COLO668 (cell line): ENCODE data around the gene TTLL6.
A peak's percentile ranks its signal among the peaks of the same experiment; 100 is the strongest.
"Not testable (repeated sequence)": the region's sequence is repeated elsewhere in the genome, so short reads cannot be mapped to it uniquely, and the experiment has no call there.

Experiments
- DNase-seq: peaks from one replicate; lab custom pipeline; 2025; ENCODE audit not compliant: unreplicated experiment; lab: John Stamatoyannopoulos, UW

Gene TTLL6

DNA sequence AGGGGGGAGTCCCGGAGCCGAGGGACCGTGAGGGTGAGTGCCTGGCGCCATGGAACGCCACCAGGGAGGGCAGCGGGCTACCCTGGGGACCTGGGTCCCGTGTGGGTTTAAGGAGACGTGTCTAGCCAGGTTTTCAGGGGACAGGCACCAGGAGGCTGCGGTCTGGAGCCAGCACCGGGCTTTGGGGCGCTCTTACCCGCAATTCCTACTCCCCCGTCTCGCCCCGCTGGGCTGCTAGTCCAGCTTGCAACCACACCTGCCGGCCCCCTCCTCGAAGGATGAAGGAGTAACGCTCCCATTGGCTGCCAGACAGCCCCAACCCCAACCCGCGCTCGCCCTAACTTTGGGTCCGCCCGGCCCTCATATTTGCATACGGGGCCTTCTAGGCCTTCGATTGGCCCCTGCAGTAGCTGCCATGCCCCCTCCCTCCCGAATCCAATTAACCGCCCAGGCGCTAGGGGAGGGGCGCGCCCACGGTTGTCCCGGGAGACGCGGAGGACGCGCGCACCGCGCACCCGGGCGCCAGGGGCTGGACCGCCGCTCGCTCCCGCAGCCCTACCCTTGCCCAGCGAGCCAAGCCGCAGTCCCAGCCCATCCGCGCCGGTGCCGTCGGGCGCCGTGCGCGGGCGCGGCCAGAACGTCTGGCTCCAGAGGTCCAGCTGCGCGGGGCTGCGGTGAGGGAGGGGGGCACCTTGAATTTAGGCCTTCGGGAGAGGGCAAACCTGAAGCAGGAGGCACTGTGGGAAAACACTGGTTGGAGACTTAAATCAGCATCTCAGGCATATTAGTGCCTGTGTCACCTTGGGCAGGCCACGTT lies at the start of gene TTLL6:
TTLL6 (minus strand) TSS at position 456 of the 817 bp plus-strand sequence; CDS start at position 299, 157 bp downstream.
- DNase-seq: peak; percentile 74

DNA sequence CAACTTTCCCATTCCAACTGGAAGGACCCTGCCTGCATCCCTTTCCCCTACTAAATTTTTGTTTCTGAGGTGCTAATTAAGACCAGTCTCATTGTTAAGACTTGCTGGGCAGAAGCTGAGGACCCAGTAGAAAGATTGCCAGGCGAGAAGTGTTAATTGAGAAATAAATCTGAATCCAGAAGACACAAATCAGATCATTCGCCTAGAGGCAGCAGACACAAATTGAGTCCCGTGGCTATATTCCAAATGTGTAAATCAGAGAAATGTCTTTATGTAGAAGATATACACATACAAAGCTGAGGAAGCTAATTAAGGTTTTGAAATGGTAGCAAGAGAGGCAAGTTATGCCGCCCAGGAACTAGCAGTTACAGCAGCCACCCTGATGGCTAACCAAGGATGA lies 43.4 kb upstream of the TTLL6 start:
- no peak for DNase-seq

DNA sequence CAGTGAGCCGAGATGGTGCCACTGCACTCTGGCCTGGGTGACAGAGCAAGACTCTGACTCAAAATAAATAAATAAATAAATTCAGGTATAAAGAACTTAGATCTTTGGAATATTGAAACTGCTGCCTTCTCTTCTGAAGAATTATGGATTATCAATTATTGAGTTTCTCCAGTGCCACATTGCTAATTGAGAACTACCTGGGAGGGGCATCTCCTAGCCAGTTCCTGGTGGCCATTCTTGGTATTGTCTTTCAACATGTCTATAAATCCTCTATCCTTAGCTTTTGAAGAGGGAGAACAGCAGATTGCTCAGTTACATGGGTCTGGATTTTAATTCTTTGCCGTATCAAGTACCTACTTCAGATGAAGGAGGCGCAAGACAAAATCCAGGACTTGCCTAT lies 43.0 kb upstream of the TTLL6 start:
- no peak for DNase-seq

DNA sequence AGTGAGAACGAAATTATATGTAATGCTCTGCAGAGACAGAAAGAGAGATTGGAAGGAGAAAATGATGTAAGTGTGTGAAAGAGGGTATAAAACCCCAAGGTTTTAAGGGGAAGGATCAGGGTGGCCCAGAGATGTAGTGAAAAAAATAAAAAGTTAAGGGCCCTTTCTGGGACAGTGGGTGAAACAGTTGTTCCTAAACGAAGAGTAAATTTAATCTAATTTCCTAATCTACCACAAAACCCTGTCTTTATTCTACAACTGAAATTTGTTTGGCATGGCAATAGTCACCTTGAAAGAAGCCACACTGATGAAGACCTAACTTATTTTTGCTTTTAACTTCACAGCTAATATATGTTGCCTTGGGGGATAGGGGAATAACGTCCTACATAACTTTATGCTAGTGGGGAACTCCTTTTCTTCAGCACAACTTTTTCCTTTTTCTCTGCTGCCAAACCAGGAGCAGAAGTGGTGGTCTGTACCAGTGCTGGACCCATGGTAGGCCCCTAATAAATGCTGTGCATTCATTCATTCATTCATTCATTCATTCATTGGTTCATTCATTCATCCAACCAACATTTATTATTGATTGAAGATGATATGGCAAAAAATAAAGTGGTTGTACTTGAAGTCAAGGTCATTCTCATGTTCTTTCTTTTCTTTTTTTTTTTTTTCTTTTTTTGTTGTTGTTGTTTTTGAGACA lies 39.2 kb upstream of the TTLL6 start:
- DNase-seq: no peak

DNA sequence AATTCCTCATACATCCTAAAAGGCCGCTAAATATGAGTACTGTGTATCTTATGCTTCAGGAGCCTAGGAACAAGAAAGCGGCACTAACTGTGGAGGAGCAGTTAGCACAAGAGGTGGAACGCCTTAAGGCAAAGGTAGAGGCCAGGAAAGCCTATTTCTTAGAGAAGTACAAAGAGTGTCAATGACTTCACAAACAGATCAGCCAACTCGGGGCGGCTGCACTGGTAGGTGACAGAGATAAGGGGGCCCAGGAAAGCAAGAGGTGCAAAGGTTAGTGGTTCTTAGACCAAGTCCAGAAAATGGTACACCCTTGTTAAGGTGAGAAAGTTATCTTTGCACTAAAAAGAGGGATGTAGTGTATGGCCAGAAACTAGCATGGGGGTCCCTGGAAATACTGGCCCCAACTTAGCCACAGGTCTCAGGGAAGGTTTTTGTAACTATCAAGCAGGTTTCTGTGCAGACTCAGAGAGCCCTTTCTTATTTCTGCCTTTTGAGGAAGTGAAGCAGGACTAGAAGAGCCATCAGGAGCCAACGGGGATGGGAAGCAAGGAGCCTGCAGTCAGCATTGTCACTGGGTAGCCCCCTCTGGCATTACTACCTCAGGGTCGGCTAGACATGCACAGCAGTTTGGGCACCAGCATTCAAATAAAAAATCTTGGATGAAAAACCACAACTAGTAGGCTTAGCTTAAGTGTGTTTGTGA lies 37.9 kb upstream of the TTLL6 start:
- DNase-seq: no peak

DNA sequence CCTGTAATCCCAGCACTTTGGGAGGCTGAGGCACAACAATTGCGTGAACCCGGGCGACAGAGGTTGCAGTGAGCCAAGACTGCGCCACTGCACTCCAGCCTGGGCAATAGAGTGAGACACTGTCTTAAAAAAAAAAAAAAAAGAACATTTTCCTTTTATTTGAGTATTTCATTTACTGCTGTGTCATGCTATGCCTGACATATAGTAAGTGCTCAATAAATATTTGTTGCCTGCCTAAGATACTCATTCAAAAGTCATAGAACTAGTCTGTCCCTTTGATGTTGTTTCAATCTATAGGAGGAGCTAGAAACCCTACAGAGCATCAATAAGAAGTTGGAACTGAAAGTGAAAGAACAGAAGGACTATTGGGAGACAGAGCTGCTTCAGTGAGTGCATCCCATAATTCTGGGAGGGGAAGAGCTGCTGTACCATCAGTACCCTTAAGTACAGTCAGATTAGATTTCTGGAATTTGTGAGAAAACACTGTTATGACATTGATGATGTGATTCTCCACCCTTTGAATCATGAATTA lies 33.8 kb upstream of the TTLL6 start:
- no peak for DNase-seq

DNA sequence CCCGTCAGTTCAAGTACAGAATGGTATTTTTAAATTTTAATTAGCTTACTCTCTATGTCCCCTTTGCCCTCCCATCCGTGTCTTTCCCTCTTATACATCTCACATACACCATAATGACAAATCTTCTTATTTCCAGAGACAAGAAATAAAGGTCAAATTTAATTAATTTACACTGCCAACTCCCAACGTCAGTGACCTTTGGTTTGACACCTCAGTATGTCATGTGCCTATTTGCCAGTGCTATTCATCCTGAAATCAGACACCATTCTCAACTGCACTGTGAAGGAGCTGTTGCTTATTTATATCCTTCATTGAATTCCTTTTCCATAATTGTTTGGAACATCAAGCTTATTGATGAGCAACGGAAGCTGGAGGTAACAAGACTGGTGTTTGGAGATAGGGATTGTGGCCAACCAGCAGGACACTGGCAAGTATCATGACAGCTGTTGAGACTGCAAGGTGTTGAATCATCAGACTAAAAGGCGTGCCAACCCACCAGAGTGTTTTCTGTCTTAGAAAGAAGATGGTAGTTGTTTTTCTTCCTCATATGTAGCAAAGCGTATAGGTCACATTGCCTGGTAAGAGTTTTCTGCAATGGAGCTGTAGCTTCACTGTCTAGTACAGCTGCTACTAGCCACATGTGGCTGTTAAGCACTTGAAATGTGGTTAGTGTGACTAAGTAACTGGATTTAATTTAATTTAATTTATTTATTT lies 26.3 kb upstream of the TTLL6 start:
- DNase-seq: no peak

DNA sequence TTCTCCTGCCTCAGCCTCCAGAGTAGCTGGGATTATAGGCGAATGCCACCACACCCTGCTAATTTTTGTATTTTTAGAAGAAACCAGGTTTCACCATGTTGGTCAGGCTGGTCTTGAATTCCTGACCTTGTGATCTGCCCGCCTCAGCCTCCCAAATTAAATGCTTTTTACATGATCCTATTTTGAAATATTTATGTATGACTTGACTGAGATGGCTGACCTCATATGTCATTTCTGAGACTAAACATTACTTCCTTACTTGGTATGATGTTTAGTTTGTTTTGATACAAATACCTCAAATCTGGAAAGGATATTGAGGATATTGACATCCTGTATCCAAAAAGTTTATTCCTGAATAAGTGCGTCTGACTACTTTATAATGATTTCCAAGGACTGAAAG lies 25.7 kb upstream of the TTLL6 start:
- no peak for DNase-seq

DNA sequence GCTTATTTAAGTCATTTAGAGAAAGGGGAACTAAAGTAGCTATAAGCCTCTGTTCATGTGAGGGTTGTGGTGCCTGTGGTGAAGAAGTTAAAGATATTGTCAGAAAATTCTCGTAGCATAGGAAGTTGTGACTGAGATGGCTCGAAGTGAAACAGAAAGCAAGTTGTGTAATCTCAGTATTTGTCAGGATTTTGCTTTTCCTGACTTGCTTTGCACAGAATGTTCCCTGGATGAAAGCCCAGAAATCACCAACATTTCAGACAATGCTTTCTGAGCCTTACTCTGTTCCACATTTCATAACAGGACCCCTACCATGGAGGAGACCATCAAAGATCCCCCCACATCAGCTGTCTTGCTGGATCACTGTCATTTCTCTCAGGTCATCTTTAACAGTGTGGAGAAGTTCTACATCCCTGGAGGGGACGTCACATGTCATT lies 24.4 kb upstream of the TTLL6 start:
- no peak for DNase-seq

DNA sequence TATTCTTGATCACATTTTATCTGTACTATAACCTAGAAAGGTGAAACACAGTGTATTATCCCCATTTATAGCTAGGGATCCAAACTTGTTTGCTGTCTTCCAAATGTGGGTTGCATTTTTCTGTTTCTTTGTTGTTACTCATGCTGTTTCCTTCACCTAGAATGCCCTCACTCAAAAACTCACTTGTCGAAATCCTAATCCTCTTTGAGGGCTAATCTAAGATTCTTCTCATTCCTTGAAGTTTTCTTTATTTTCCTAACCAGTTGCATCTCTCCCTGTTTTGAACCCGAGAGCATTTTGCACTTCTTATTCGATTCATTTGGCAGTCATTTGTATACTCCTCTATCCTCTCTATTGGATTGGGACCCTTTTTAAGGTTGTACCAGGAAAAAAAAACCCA lies 23.4 kb upstream of the TTLL6 start:
- no peak for DNase-seq

DNA sequence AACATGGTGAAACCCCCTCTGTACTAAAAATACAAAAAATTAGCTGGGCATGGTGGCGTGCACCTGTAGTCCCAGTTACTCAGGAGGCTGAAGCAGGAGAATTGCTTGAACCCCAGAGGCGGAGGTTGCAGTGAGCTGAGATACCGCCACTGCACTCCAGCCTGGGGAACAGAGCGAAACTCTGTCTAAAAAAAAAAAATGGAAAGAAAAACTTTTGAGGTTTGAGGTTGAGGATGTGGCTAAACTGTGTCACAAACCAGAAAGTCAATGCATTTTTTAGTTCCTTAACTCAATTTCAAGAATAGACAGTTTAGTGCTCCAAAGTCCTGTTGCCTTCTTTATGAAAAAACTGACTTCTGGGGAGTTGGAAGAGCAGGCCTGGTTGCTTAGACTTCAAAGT lies 20.4 kb upstream of the TTLL6 start:
- DNase-seq: not testable (repeated sequence)

DNA sequence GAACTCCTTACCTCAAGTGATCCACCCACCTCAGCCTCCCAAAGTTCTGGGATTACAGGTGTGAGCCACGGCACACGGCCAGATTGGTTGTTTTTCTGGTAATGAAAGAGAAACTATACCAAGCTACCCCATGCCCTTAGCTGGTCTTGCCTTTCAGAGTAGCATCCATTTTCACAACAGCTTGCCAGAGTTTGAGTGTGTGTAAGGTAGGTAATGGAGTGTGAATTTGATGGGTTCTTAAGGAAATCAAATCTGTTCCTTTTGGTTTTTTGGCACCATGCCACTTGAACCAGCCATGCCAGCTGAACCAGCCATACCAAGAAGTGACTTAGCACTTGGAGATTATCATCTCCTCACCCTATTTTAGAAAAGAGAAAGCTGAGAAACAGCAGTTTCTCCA lies 18.9 kb upstream of the TTLL6 start:
- DNase-seq: no peak

DNA sequence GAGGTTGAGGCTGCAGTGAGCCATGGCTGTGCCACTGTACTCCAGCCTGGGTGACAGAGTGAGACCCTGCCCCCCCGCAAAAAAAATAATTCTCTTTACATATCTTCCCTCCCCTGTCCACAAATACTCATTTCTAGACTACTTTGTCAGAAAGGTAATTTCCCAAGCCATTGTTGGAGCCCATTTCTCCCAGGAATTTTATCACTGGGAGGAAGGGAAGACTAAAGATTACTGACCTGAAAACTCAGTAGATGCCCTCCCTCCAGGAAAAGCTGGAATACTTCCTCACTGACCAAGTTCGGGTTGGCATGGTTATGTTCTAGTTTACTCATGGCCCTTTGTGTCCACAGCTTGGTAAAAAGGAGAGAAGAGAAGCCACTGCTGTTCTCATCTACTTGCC lies 17.9 kb upstream of the TTLL6 start:
- no peak for DNase-seq

DNA sequence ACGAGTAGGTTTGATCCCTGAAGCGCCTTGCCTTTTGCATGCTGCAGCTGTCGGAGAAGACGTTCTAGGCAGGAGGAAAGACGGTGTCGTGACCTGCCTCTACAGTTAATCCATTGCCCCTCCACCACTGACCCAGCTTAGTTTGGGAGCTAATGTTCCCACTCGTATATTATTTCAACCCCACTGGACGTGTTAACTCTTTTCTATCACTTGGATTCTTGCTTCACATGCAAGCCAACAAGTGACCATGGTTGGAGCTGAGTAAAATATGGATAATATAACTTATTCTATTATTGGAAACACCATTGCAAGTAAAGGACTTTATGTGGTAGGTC lies 14.5 kb upstream of the TTLL6 start:
- DNase-seq: no peak

DNA sequence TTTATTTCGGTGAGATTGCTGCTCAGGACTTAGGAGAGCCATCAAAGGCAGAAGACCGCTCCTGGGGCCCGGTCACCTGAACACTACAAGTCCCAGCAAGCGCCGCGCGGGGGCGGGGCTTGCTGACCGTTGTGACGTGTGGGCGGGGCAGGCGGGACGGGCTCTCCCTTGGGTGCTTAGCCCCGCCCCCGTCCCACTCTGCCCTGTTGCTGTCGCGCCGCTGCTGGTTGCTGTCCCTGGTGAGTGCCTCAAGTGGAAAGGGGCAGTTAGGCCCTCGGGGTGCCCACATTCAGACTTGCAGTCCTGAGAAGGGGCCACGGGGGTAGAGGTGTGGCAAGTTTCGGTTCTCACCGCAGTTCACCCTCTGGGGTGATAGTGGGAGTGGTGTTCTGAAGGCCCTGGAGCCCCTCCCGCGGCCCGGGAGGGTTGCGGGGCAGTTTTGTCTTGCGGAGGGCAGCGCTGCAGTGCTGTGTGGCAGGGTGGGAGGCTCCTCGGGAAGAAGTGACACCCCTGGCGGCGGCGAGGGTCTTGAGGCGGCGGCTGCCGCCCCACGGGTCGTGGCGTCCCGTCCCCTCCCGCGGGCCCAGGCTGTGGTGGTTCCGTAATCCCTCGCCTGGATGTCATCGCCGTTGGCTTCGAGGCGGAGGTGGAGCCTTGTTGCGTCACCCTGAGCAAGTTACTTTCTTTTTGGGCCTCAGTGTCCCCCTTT lies 14.0 kb upstream of the TTLL6 start, which contains the start of gene CALCOCO2:
CALCOCO2 (plus strand) TSS at position 196 of the 709 bp plus-strand sequence. CDS start 10,673 bp downstream, outside the sequence.
- peak; percentile 94 for DNase-seq

DNA sequence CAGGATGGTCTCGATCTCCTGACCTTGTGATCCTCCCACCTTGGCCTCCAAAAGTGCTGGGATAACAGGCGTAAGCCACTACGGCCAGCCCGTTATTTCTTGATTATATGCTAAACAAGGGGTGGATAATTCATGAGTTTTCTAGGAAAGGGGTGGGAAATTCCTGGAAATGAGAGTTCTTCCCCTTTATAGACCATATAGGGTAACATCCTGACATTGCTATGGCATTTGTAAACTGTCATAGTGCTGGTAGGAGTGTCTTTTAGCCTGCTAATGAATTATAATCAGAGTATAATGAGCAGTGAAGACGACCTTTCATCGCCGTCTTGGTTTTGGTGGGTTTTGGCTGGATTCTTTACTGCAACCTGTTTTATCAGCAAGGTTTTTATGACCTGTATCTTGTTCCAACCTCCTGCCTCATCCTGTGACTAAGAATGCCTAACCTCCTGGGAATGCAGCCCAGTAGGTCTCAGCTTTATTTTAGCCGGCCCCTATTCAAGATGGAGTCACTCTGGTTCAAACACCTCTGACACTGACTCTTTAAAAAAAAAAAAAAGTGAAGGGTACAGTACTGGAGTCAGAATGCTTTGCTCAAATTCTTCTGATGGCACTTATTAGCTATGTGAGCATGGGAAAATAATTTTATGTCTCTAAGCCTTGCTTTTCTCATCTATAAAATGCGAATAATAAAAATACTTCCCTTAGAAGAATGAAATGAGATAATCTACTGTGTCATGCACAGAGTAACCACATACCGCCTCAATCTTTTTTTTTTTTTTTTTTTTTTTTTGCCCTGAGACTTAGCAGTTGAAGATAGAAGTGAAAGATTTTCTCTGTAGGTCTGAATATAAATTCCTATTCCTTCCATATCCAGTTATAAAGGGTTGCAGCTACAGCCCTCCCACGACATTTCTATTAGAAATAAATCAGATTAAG lies 8.7 kb upstream of the TTLL6 start:
- no peak for DNase-seq

DNA sequence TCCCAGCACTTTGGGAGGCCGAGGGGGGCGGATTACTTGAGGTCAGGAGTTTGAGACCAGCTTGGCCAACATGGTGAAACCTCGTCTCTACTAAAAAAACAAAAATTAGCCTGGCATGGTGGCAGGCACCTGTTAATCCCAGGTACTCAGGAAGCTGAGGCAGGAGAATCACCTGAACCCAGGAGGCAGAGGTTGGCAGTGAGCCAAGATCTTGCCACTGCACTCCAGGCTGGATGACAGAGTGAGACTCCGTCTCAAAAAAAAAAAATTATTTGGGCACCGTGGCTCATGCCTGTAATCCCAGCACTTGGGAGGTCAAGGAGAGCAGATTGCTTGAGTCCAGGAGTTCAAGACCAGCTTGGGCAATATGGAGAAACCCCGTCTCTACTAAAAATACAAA lies 3.9 kb upstream of the TTLL6 start:
- peak; percentile 40 for DNase-seq

DNA sequence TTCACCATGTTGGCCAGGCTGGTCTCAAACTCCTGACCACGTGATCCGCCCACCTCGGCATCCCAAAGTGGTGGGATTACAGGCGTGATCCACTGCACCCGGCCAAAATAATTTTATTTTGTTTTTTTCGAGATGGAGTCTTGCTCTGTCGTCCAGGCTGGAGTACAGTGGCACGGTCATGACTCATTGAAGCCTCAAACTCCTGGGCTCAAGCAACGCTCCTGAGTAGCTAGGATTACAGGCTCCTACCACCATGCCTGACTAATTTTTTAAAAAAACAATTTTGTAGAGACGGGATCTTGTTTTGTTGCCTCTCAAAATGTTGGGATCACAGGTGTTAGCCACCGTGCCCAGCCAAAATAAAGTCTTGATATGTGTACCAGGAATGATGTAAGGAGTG lies 2.4 kb upstream of the TTLL6 start:
- no peak for DNase-seq

DNA sequence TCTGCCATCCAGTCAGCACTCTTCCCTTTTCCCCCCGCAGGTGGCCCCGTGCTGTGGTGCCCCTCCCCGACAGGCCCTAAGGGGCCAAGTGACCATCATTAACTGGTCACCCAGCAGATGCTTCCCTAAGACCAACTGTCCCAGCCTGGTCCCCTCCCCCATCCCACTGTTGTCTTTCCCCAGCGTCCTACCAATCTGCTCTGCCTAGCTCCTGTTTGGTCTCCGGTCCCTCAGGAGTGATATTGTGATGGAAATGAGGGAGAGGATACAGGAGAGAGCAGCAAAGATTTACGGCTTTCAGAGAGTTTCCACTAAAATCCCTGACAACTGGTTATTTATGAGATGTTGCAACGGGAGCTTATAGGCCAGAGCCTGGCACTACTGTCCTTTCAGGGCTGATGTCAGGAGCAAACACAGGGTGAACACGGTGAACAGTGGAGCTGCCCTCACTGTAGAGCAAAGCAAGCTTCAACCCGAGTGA lies 1.4 kb upstream of the TTLL6 start:
- DNase-seq: no peak
